HG03135 (cell line): ENCODE measurements around the gene TMEFF2.

Experiments used
- ATAC-seq: cut with Tn5 transposase; IDR thresholded peaks from one replicate; pipeline ENCODE4 v1.9.1; 2021; ENCODE audit warnings: mild to moderate bottlenecking, moderate library complexity; ENCODE audit not compliant: unreplicated experiment

Gene TMEFF2

DNA sequence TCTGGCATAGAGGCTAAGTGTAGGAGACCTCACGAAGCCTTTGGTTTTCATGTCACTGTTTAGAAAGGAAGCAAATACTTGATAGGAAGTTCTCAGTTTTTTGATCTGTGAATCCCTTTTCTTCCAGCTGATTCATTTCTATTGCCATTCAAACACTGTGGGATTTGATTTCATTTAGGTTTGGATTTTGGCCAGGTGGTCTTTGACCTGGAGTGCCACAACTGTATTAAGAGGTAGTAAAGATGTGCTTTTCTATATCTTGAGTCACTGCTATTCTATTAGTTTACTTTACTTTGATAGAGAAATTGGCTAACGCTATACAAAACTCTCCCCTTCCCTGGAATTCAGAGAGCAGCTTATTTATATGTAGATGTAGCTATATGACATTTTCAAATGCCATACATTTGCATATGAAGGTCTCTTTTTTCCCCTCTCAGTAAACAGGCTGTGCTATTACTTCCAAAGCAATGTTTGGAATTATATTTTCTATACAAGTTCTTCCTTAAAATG lies 215.5 kb downstream of the TMEFF2 start:
- ATAC-seq, result no peak

DNA sequence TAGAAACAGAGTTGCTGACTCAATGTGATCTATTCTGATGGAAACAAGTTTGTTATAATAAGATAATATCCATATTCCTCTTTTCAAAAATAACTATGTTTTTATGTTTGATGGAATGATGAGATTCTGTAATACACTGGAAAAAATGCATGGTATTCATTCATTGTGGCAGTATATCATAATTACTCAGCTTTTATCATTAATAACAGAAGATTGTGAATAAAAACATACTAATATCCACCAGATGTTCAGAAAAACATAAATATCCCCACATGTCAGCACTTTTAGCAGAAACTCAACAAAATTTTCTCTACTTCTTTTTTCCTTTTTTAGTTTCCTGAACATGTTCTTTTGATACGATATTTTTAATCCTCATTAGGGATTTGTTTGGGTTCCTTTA lies 217.0 kb downstream of the TMEFF2 start:
- ATAC-seq, result no peak

DNA sequence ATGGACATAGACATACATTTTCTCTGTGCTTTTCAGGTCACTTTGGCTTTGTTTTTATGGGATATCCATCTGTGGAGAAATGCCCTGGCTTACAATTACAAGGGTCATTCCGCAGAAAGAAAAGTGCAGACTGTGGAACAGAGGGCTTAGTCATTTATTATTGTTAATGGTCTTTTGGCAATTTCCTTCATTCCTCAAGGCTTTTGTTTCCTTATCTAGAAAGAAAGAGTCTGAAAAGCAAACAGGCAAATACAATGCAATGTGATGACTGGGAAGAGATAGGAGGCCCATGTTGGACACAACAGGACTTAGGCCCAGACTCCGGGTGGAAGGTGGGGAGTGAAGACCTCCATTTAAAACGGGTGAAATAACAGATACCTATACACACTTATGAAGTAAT lies 218.3 kb downstream of the TMEFF2 start:
- no peak for ATAC-seq

DNA sequence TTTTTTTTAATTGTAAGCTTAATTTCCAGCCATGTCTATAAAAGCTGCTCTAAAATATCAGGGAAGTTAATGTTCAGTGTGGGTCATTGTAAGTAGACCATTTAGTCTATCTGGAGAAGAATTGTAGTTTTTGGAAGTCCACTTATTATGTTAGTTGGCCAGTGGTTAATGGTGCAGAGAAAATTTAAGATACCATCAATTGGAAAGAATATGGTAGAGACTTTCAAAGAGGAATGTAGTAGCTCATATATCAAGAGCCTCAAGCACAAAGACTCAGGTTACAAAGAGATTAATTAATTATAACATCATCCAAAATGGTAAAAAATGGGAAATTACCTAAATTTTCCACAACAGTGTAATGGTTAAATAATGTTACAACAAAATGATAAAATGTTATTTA lies 220.1 kb downstream of the TMEFF2 start:
- ATAC-seq, result no peak

DNA sequence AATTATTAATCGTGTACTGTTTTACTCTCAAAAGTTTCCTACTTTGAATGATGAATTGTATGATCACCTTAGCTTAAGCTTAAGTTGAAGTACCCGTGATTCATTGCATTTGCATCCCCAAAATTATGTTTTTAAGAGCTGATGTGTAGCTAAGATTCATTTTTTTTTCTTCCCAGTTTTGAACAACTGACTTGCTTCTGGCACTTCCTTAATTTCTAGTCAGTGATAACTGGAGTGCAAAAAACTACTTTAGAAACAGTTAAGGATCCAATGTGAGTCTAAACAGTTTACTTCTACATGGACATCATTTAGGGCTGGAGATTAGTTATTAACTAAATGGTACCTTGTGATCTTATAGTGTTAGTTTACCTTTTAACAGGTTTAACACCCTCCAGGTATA lies 223.9 kb downstream of the TMEFF2 start:
- no peak for ATAC-seq

DNA sequence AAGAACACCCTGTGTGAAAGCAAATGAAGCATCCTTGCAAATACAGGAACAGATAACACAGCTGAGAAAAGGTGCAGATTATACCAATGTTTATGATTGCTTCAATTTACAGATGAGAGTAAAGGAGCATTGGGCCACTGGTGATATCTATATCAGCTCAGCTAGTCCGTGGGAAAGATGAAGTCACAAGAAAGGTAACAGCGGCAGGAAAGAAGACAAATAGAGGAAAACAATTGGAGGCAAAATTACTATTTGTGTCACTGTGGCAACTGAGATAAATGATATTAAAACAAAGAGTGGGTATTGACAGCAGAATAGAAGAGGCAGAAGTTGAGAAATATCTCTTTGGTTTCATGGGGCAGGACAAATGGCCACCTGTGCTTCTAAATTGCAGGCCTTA lies 226.6 kb downstream of the TMEFF2 start:
- no peak for ATAC-seq

DNA sequence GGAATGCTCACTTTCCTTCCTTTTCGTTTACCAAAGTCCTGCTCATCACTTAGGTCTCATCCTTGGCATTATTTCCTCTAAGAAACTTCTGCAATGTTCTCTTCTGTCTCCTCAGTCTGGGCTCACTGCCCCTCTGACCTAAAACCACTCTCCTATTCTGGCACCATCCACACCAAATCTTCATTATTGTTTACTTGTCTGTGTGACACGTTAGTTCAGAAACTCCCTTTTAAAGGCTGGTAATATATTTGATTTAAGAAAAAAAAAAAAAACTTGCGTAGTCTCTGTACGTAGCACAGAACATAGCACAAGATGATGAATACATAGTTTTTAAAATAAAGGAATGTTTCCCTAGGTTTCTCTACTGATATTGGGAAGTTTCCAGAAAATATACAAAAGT lies 229.0 kb downstream of the TMEFF2 start:
- no peak for ATAC-seq

DNA sequence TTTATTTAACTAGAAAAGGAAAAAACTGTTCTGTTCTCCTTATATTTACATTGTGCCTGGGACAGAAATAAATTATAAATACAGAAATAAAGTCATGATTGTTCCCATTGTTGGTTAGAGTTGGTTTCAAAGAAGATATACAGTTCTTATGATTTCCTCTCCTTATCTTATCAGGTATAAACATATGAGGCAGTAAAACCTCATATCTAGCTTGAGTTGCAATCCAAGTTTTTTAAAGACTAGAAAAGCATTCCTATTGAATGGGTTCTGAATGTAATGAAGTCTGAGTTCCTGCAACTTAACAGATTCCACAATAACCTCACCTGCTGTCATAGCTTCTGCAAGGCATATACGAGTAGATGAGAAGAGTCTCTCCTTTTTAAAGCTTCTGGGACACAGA lies 233.2 kb downstream of the TMEFF2 start:
- ATAC-seq, result no peak

DNA sequence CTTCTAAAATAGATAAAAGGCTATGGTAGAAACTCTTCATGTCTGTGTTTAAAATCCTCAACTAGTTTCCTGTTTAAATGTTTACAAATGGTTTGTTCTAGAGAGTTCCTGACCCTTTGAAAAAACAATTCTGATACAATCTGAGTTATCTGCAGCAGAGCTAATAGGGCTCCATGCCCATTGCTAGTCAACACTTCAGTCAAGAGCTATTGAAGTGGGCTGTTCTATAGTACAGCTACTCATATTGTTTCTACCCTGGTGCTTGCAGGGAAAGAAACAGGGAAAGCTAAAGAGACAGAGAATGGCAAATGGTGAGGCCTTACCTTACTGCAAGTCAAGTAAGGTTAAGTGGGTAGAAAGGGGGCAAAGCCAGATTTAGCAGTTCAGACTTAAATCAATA lies 235.5 kb downstream of the TMEFF2 start:
- ATAC-seq, result no peak

DNA sequence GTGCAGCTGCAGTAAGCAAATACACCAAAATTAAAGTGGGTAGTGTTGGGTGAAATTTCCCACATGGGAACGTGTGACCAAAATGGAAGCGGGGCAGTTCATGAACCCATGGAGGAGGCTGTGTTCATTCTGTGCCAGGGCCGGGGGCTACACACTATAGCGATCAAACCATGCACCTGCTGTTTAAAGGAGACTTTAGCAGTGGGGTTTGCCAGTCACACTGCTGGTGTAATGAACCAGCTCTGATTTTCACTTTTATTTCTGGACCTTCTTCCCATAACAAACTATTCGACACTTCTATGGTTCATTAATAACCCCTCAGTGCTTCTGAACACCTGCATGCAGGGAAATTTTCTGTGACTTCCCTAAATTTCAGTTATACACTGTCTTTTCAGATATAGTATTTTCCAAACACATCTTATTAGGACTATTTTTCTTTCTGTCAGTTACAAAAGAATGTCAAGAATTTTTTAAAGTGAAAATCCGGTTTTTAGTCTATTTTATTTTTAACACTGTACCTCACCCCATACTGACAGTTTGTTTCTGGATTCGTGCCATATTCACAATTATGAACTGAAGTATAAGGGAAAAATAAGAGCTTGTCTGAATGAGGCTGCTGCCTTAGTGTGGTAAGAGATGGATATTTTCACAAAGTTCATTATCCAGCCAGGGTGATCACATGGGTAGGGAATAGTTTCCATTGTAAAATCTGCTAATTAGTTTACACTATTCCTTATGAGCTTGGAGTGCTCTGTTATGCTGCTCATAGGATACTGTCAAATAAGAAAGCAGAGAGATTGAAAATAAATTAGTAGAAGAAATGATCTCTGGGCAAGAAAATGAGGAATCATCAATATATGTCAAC lies 236.5 kb downstream of the TMEFF2 start:
- ATAC-seq, result no peak

DNA sequence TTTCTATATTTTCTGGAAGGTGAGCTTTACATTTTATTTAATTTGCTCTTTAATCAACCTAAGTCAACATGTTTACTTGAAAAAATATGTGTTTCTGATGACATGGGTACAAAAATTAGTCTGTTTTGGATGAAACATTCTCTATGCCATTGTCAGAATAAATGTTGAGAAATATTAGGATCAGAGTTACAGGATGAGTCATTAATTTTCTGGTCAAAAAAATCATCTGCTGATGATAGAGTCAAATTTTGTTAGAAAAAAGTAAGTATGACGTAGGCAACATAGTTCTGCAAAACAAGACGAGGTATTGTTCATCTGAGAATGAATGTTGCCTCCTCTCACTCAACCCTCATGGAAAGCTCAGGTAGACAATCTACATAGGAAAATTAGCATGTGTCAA lies 240.3 kb downstream of the TMEFF2 start:
- ATAC-seq, result no peak

DNA sequence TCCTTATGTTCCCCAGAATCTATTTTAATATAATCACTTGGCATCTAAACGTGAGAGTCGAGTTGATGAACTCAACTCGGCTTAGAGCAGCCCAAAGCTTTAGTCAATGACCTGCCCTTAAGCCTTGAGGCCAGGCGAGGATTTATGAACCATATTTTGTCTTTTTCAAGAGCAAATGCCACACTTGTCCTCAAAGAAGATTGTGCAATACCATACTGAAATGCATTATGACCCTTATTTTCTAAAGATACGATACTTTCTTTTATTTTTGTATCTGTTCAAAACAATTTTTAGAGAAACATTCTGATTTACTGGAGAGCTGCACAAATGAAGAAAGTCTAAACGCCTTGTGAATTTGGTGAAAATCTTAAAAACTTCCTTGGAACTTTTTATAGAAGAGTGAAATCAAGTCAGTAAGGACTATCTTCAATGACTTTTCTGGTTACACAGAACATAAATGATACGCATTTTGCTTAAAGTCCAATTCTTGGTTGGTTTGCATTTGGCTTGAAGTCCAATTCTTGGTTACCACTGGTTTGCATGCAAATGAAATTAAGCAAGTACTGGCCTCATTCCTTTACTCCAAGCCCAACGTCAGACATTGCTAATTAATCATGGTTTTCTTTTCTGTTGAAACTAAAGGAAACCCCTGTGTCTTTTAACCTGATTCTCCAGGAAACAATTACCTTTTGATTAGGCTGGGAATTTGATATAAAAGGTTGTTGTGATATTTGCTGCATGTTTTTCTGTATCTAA lies 242.0 kb downstream of the TMEFF2 start:
- ATAC-seq, result no peak

DNA sequence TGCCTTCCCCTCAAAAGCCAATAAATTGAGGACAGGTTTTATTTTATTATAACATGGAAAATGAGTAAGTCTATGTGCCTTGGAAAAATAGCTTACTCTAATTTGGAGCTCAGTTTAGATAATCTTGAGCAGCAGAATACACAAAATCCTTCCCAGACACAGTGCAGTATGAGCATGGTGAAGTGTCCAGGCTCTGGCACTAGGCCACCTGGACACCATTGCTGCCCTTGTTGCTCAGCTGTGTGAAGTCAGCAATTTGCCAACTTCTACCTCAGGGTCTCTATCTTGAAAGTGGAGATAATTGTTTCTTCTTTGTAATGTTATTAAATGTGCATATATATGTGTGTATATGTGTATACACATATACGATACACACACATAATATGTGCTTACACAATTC lies 242.9 kb downstream of the TMEFF2 start:
- ATAC-seq, result no peak

DNA sequence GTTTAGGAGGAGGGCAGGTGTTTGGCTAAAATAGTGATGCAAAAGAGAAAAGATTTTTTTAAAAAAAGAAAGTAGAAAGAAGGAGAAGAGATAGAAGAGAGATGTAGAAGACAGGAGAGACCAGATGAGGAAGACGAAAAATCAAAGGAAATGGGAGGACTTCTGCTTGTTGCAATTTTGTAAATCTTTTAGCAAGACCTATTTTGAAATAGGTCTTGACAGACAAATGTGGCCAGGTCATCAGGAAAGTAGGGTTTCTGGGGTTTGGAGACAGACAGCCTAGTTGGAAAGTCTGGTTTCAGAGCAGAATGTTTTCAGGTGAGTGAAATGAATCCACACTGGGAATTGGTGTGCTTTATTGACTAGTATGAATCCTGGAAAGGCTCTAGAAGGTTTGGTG lies 243.4 kb downstream of the TMEFF2 start:
- no peak for ATAC-seq

DNA sequence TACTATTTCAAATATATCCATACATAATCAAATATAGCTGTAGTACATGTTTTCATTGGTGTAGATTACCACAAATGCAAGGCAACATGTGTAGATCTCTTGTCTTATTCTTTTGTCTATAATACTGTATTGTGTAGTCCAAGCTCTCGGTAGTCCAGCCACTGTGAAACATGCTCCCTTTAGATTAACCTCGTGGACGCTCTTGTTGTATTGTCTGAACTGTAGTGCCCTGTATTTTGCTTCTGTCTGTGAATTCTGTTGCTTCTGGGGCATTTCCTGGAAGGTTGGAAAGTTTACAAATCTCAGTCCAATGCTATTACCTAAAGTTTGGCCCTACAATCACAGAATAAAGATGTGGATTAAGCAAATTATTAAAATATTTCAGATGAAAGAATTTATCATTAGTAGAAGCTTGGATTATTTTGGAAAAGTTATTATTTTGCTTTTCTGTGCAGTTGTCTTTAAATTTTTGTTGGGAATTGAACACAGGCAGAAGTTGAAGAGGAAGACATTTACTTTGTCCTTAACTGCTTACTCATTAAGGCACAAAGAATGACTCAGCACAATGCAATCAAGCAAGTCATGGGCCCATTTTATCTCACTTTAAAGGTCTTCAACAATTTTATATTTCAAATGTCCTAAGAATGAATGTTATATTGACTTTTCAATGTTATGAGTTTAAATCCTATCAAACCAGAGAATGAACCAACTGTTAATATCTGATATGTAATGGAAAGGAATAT lies 244.4 kb downstream of the TMEFF2 start:
- no peak for ATAC-seq

DNA sequence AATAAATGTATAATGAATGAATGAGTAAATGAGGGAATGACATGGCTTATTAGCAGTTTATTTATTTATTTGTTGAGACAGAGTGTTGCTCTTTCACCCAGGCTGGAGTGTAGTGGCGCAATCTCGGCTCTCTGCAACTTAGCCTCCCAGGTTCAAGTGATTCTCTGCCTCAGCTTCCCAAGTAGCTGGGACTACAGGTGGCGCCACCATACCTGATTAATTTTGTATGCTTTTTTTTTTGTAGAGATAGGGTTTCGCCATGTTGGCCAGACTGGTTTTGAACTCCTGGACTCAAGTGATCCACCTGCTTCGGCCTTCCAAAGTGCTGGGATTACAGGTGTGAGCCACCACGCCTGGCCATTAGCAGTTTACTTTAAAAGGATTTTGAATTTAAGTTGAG lies 247.5 kb downstream of the TMEFF2 start:
- ATAC-seq, result no peak

DNA sequence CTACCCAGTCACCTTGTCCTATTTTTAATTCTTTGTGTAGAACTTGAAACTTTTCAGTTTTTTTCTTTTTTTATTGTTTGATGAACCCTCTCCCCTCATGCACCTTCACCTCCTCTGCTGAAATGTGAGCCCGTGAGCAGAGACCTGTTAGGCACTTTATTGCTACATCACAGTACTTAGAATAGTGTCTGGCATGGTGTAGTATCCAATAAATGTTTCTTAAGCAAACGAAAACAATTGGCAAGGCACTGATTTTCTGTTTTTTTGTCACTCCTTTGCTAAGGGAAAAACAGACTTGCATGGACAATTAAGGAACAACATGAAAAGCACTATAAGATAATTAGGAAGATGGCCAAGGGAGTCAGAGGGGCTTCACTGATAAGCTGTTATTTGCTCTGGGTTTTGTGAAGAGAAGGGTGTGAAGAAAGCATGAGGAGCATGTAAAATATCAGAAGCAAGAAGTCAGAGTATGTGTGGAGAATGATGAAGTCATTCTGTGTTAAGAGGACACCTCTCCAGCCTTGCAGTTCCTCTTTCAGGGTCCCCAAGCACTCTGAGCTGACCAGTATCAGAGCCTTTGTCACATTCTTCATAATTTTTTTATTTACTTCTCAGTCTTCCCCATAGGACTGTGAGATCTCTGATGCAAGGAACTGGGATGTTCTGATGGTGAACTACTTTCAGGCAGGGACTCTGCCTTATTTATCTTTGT lies 248.1 kb downstream of the TMEFF2 start:
- no peak for ATAC-seq

DNA sequence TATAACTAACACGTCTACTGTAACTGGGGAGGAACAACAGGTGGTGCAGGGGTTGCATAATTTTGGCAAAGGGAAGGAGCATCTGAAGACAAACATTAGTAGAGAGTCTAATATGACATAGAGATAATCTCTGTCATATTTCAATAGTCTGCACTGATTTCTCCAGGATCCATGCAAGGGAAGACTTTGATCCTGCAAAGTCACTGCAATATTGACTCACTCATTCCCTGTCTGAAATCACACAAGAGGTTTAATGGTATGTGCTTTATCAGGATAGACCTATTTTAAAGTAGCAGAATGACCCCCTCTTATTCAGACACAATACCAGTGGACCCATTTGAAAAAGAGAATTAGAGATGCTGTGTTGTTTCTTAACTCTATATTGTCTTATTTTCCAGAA lies 249.1 kb downstream of the TMEFF2 start:
- no peak for ATAC-seq

DNA sequence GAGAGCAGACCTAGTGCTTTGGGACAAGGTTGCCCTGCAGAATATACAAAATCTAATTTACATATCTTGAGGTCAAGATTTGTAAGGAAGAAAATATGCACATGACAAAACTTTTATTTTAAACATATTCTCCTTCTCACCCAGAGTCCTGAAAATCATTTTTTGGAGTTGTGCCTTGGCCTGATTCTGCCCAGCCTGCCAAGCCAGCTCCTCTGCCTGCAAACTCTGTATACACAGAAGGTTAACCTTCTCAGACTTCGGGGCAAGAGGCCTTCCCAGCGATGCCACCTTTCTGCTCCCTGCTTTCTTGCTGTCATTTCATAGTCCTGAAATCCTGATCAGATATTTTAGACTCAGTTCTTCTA lies 252.0 kb downstream of the TMEFF2 start:
- ATAC-seq, result no peak

DNA sequence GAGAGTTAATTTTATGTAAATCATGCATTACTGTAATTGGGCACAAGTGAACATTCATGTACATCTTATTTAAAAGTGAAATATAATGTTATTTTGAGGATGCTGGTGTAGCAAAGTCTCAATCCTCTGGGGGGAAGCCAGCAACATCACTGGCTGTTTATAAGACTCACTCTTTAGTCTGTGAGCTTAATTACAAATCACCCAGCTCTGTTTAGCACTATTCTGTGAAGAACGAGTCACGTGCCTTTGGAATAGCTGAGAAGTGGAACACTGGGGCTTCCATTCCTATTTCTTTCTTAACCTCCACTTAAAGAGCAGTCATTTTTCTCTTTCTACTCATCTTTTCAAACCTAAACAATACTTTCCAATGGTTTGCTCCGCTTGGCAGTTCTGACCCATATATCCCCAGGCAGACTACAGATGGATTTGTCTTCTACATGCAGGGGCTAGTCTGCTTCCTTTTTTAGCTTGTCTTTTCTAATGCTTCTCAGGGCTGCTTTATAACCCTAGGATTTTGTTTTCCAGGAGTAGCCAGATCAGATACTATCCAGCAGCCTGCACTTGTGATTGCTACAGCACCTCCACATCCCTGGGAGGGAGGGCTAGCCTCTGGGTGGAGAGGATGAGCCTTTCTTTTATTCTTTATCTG lies 252.5 kb downstream of the TMEFF2 start:
- ATAC-seq, result no peak
